ENCODE results near the gene USP5. TPM values are rescaled to one million over a fixed set of nuclear protein-coding genes. Genes with fewer than 3 reads are reported as not detected.
A peak's percentile ranks its signal among the peaks of the same experiment; 100 is the strongest.

USP5 gene
- polyA plus RNA-seq, 3 donors, result 28.0 to 32.4 (median 29.9) TPM

GRCh38 chr12:6826125-6826733 lies 25.7 kb upstream of the USP5 start:
- WGBS (ENCODE audit: insufficient coverage), result 100% methylated on average over 6 of the region's 17 CpGs

More at GRCh38 chr12:6826125-6826733, 25.7 kb upstream of the USP5 start:
- TF ChIP-seq CTCF (IDR thresholded peaks at IDR 0.05), result no peak
- Histone ChIP-seq H3K27ac (ENCODE audit: low read depth in 1 of 2, low read length in 2 of 2) (no peak overlapping the region), H3K27me3 (ENCODE audit: control insufficient read depth in 2 of 2, insufficient read depth in 2 of 2, low read length in 2 of 2) (peaks cover 12 to 56% of the 10 kb centered on the region in 2 donors), H3K4me2 (replicated peaks; ENCODE audit: extremely low read depth, low read length, poor library complexity, severe bottlenecking) (no peak overlapping the region), H3K9ac (ENCODE audit: insufficient read depth, low read length, poor library complexity, severe bottlenecking) (no peak overlapping the region), H3K36me3 (replicated peaks in 1 of 2; ENCODE audit: control insufficient read depth in 1 of 2, insufficient read depth in 2 of 2, low read length in 2 of 2) (no peaks in the 10 kb centered on the region), H3K79me2 (ENCODE audit: insufficient read depth, low read length) (peaks cover 5% of the 10 kb centered on the region), H3K4me3 (replicated peaks in 1 of 3; ENCODE audit: low read depth in 2 of 3, low read length in 3 of 3) (no peak overlapping the region), H3K4me1 (ENCODE audit: control insufficient read depth in 1 of 2, insufficient read depth in 2 of 2, low read length in 2 of 2) (peaks cover 23 to 49% of the 10 kb centered on the region in 2 donors), H3K9me3 (replicated peaks in 1 of 2; ENCODE audit: control insufficient read depth in 1 of 2, insufficient read depth in 1 of 2, low read length in 2 of 2) (peaks cover 0 to 6% of the 10 kb centered on the region in 2 donors), H4K20me1 (ENCODE audit: insufficient read depth, low read length) (peaks cover 29% of the 10 kb centered on the region), H2AFZ (ENCODE audit: insufficient read depth, low read depth, low read length, poor library complexity, severe bottlenecking) (no peak overlapping the region)
- H3K4me3 Mint-ChIP-seq, result peak overlapping the region in 1 of 2 donors; percentile 84
- H3K4me1 Mint-ChIP-seq, result peaks cover 42% of the 10 kb centered on the region
- DNase-seq, result no peak
- peaks cover 0 to 12% (median 8%) of the 10 kb centered on the region in 7 donors for H3K9me3 Mint-ChIP-seq
- intact Hi-C loops (cut with micrococcal nuclease), result loop anchor here (5.0 kb wide), 3 partner anchors 34 to 204 kb away; no protein-coding TSS in a partner anchor
- H3K36me3 Mint-ChIP-seq, result peaks cover 16 to 26% of the 10 kb centered on the region in 2 donors
- H3K27me3 Mint-ChIP-seq (ENCODE audit: low read depth in 3 of 3), result peaks cover 50 to 69% (median 52%) of the 10 kb centered on the region in 3 donors
- H3K27ac Mint-ChIP-seq, result peak overlapping the region in 1 of 7 donors; percentile 25

Data from CD14-positive monocyte (primary cell).